Activated T-cell treated with anti-CD3 and anti-CD28 coated beads, Interleukin-2, amount 50 U/mL, for 72 hours (primary cell): Measurements from ENCODE around the gene UNC5B. TPM values are rescaled to one million over a fixed set of nuclear protein-coding genes. Genes with fewer than 3 reads are reported as not detected.

Source experiments
- ATAC-seq, 2 donors: fragments of 150-1000 bp; cut with Tn5 transposase; replicated peaks in 1 of 2; 2 replicates each; pipeline ENCODE4 v1.10.0; 2021; ENCODE audit warnings: moderate library complexity in 2 of 2, mild to moderate bottlenecking in 1 of 2
- DNase-seq, 2 donors: peaks; one replicate each; pipeline ENCODE4 v3.0.0; 2021 to 2022; ENCODE audit warnings: mixed read lengths in 1 of 2
- H3K27ac Mint-ChIP-seq: one replicate; pipeline ENCODE4 v1.8.0; 2022; ENCODE audit warnings: mild to moderate bottlenecking, moderate library complexity, mixed read lengths
- H3K27me3 Mint-ChIP-seq: one replicate; pipeline ENCODE4 v1.8.0; 2022; ENCODE audit warnings: low read depth, mixed read lengths
- H3K36me3 Mint-ChIP-seq, 2 donors: one replicate each; pipeline ENCODE4 v1.8.0; 2022; ENCODE audit warnings: mixed read lengths in 2 of 2, mild to moderate bottlenecking in 1 of 2; ENCODE audit not compliant: insufficient read depth in 2 of 2
- H3K4me1 Mint-ChIP-seq: one replicate; pipeline ENCODE4 v1.8.0; 2022; ENCODE audit warnings: low read depth, mixed read lengths
- H3K4me3 Mint-ChIP-seq, 2 donors: one replicate each; pipeline ENCODE4 v1.8.0; 2022; ENCODE audit warnings: mild to moderate bottlenecking in 2 of 2, mixed read lengths in 2 of 2, moderate library complexity in 2 of 2
- H3K9me3 Mint-ChIP-seq, 2 donors: one replicate each; pipeline ENCODE4 v1.8.0; 2022; ENCODE audit warnings: mixed read lengths in 2 of 2
- total RNA-seq, 2 donors: library from RNA; stranded (reverse); gene quantifications; one replicate each; pipeline ENCODE4 v1.2.3, GENCODE V29; 2022

Gene UNC5B
- total RNA-seq, 2 donors from 2014 or later = 0.05 to 0.12 TPM

DNA sequence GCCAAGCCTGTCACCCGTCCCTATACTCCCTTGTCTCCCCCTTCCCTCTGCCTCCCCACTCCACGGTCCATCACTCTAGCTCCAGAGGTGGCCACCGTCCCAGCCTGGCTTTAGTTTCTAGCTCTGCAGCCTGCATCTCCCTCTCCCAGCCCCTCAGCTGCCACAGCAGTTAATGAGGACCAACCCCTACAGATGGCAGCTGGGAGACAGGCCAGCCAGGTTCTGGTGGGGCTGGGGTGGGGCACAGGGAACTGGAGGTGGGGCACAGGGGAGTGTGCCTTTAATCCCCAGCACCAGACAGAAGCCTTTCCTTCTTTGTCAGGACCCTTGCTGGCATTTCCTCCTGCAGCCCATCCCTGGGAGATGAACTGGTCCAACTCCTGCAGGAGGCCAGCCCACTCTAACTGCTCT is 21.1 kb downstream of the UNC5B start:
- no peak for DNase-seq
- Mint-ChIP-seq H3K9me3 (no peaks in the 10 kb centered on the region), H3K27ac (no peak overlapping the region)

GRCh38 chr10:71234004-71234894 is 21.9 kb downstream of the UNC5B start:
- H3K27ac Mint-ChIP-seq = no peak overlapping the region
- no peak overlapping the region for H3K4me3 Mint-ChIP-seq
- H3K27me3 Mint-ChIP-seq = no peaks in the 10 kb centered on the region
- H3K36me3 Mint-ChIP-seq = no peaks in the 10 kb centered on the region
- no peak for DNase-seq
- H3K9me3 Mint-ChIP-seq = no peaks in the 10 kb centered on the region
- ATAC-seq = no peak
- no peaks in the 10 kb centered on the region for H3K4me1 Mint-ChIP-seq

More for the DNA sequence above, 21.1 kb downstream of the UNC5B start:
- ATAC-seq = no peak
- no peak overlapping the region for H3K4me3 Mint-ChIP-seq
- H3K36me3 Mint-ChIP-seq = no peaks in the 10 kb centered on the region
- H3K27me3 Mint-ChIP-seq = no peaks in the 10 kb centered on the region
- H3K4me1 Mint-ChIP-seq = no peaks in the 10 kb centered on the region

- DNase-seq = no peak
- Mint-ChIP-seq H3K4me1 (no peaks in the 10 kb centered on the region), H3K4me3 (no peak overlapping the region), H3K27me3 (no peaks in the 10 kb centered on the region), H3K27ac (no peak overlapping the region), H3K9me3 (no peaks in the 10 kb centered on the region), H3K36me3 (no peaks in the 10 kb centered on the region)
- ATAC-seq = no peak
Observed at GRCh38 chr10:71234970-71235685, 22.8 kb downstream of the UNC5B start.

- Mint-ChIP-seq H3K36me3 (no peaks in the 10 kb centered on the region), H3K4me3 (no peak overlapping the region), H3K9me3 (no peaks in the 10 kb centered on the region), H3K27me3 (no peaks in the 10 kb centered on the region), H3K27ac (no peak overlapping the region), H3K4me1 (no peaks in the 10 kb centered on the region)
- no peak for ATAC-seq
- DNase-seq = no peak
Observed at GRCh38 chr10:71235808-71236207, 23.4 kb downstream of the UNC5B start.

DNA sequence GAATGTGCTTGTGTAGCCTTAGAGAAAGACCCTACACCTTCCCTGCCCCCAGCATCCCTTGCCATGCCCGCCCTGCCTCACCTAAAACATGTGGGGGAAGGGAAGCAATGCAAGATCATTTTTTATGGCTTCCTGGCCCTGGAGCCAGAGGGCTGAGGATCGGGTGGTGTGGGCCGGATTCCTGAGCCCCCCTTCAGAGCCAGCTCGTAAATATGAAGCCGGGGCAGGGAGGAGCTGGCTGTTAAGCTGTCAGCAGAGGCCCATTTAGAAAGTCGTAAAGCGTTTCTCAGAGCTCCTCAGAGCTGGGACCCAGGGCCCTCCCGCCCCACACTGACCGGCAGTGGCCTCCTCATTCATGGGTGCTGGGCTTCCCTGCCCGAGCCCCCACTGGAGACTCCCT is 23.9 kb downstream of the UNC5B start:
- no peaks in the 10 kb centered on the region for H3K27me3 Mint-ChIP-seq
- DNase-seq = no peak
- no peaks in the 10 kb centered on the region for H3K36me3 Mint-ChIP-seq
- H3K4me3 Mint-ChIP-seq = no peak overlapping the region
- no peak overlapping the region for H3K27ac Mint-ChIP-seq
- no peak for ATAC-seq
- H3K4me1 Mint-ChIP-seq = no peaks in the 10 kb centered on the region
- no peaks in the 10 kb centered on the region for H3K9me3 Mint-ChIP-seq

GRCh38 chr10:71236822-71237682 is 24.7 kb downstream of the UNC5B start:
- ATAC-seq (no peak), DNase-seq (no peak)
- no peak overlapping the region for H3K4me3 Mint-ChIP-seq
- no peaks in the 10 kb centered on the region for H3K36me3 Mint-ChIP-seq
- no peaks in the 10 kb centered on the region for H3K4me1 Mint-ChIP-seq
- H3K9me3 Mint-ChIP-seq = no peaks in the 10 kb centered on the region
- H3K27me3 Mint-ChIP-seq = no peaks in the 10 kb centered on the region
- H3K27ac Mint-ChIP-seq = no peak overlapping the region

DNA sequence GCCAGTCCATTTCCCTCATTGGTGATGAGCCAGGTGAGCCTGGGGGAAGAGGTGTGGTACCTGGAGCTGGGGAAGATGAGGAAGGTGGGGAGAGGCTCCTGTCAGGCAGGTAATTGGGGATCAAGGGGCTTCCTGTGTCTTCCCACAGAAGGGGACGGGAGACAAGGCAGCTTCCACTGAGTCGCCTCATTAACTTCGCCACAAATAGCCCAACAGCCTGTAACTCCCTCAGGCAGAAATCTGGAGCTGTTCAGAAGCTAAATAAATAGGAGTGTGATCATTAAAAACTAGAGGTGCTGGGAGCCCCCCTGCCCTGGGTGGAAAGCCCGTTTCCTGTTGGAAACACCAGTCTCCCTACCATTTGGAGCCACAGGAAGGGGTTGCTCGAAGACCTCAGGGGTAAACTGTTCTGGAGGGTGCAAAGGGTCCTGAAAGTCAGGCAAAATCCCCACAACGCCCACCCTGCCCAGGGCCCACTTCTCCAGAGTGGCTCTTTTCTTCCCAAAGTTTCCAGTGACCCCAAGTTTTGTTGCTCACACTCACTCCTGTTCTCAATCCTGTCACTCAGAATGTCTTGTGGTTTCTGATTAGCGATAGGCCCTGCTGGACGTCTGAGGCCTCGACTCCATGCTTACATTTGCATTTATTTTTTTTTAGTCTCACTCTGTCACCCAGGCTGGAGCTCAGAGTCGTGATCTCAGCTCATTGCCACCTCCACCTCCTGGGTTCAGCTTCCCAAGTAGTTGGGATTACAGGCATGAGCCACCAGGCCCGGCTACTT is 25.7 kb downstream of the UNC5B start:
- H3K9me3 Mint-ChIP-seq = no peaks in the 10 kb centered on the region
- H3K27me3 Mint-ChIP-seq = no peaks in the 10 kb centered on the region
- H3K4me3 Mint-ChIP-seq = no peak overlapping the region
- DNase-seq (no peak), ATAC-seq (no peak)
- H3K36me3 Mint-ChIP-seq = no peaks in the 10 kb centered on the region
- no peaks in the 10 kb centered on the region for H3K4me1 Mint-ChIP-seq
- no peak overlapping the region for H3K27ac Mint-ChIP-seq

DNA sequence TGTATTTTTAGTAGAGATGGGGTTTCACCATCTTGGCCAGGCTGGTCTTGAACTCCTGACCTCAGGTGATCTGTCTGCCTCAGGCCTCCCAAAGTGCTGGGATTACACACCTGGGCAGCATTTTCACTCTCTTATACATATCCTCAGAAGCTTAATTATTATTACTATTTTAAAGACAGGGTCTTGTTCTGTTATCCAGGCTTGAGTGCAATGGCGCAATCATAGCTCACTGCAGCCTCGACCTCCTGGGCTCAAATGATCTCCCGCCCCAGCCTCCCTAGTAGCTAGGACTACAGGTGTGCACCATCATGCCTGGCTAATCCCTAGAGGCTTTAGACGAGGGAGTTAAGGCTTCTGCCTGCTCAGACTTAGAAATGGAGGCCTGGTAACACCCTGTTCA is 26.3 kb downstream of the UNC5B start:
- Mint-ChIP-seq H3K27me3 (no peaks in the 10 kb centered on the region), H3K4me3 (no peak overlapping the region), H3K27ac (no peak overlapping the region)

DNA sequence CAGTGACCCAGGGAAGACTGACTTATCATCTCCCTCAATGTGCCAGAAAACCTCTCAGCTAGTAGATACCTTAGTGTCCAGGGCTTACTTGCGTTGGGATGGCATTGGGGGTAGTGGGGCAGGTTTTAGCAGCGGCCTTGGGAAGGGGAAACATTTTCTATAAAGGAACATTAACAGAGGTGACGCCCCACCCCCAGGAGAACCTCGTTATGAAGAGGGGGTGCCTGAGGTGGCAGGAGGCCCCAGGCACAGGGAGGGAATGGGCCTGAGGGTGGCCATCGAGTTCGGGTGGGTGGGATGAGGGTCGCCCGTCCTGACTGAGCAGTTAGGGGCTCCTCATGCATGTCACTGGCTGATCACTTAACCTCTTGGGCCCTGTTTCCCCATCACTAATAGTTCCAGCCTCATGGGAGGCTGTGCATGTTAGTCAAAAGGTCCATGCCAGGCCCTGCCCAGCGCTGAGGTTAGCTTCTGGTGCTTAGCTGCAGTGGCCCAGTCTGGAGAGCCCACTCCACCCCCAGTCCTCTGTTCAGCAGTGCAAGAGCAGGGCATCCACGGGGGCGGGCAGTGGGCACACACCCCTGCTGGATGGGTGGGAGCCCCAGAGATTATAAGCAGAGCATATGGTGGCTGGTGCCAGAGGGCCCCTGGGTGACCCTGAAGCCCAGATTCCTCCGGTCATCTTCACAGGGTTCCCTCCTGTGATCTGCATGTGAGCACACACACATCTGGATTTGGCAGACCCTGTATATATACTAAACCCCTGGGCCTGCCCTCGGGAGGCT is 27.0 kb downstream of the UNC5B start:
- no peak for ATAC-seq
- no peak overlapping the region for H3K27ac Mint-ChIP-seq

More for the DNA sequence above, 26.3 kb downstream of the UNC5B start:
- Mint-ChIP-seq H3K9me3 (no peaks in the 10 kb centered on the region), H3K36me3 (no peaks in the 10 kb centered on the region), H3K4me1 (no peaks in the 10 kb centered on the region)
- ATAC-seq = no peak
- no peak for DNase-seq

GRCh38 chr10:71239946-71240795 is 27.8 kb downstream of the UNC5B start:
- H3K4me1 Mint-ChIP-seq = peaks cover 6% of the 10 kb centered on the region
- no peak for ATAC-seq
- H3K4me3 Mint-ChIP-seq = no peak overlapping the region
- peaks cover 11% of the 10 kb centered on the region for H3K27me3 Mint-ChIP-seq
- no peaks in the 10 kb centered on the region for H3K36me3 Mint-ChIP-seq
- no peak overlapping the region for H3K27ac Mint-ChIP-seq
- no peak for DNase-seq
- H3K9me3 Mint-ChIP-seq = no peaks in the 10 kb centered on the region

More for the DNA sequence above, 27.0 kb downstream of the UNC5B start:
- no peak for DNase-seq
- Mint-ChIP-seq H3K4me3 (no peak overlapping the region), H3K9me3 (no peaks in the 10 kb centered on the region), H3K36me3 (no peaks in the 10 kb centered on the region), H3K27me3 (peaks cover 2% of the 10 kb centered on the region), H3K4me1 (peaks cover 1% of the 10 kb centered on the region)

DNA sequence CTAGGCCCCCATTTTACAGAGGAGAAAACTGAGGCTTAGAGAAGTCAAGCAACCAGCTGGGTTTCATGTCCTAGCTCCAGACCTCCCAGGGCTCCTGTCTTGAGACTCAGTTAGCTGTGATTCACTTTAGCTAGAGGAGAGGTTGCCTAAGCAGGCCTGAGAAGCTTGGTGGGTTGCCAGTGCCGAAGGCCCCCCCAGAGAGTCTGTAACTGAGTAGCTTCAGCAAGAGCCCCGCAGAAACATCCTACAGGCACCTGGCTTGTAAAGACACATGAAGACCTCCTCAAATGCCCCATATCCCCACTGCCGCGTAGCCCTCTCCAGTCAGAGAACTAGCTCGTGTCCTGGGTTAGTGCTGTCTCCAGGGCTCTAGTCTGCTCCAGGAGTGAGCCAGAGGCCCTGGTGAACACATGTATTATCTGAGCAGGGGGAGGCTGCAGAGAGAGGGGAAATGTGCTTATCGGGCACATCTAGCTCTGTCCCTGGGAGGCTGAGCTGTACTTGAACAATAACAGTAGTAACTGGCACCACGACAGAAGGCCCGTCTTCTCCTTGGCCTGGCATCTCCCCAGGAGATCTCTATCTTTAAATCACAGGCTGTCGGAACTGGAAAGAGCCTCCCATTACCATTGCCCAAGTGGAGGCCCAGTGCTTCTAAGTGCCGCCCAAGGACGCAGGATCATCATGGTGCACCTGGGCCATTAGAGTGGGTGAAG is 28.9 kb downstream of the UNC5B start:
- DNase-seq = no peak
- H3K27me3 Mint-ChIP-seq = peaks cover 12% of the 10 kb centered on the region
- ATAC-seq = no peak
- peaks cover 6% of the 10 kb centered on the region for H3K4me1 Mint-ChIP-seq
- no peak overlapping the region for H3K27ac Mint-ChIP-seq
- H3K9me3 Mint-ChIP-seq = no peaks in the 10 kb centered on the region
- no peaks in the 10 kb centered on the region for H3K36me3 Mint-ChIP-seq
- no peak overlapping the region for H3K4me3 Mint-ChIP-seq
